GM12873 (cell line): Measurements from ENCODE around the gene CAPN13.

ENCODE experiments used
- TF ChIP-seq, protein P1 (sequence below): IDR thresholded peaks from 2 replicates; pipeline ENCODE4 v1.5.1; 2012; ENCODE audit warnings: low read depth, mild to moderate bottlenecking, moderate library complexity, low read length, control low read depth; ENCODE audit not compliant: insufficient read depth; ENCODE audit errors: missing control alignments

Gene CAPN13

DNA sequence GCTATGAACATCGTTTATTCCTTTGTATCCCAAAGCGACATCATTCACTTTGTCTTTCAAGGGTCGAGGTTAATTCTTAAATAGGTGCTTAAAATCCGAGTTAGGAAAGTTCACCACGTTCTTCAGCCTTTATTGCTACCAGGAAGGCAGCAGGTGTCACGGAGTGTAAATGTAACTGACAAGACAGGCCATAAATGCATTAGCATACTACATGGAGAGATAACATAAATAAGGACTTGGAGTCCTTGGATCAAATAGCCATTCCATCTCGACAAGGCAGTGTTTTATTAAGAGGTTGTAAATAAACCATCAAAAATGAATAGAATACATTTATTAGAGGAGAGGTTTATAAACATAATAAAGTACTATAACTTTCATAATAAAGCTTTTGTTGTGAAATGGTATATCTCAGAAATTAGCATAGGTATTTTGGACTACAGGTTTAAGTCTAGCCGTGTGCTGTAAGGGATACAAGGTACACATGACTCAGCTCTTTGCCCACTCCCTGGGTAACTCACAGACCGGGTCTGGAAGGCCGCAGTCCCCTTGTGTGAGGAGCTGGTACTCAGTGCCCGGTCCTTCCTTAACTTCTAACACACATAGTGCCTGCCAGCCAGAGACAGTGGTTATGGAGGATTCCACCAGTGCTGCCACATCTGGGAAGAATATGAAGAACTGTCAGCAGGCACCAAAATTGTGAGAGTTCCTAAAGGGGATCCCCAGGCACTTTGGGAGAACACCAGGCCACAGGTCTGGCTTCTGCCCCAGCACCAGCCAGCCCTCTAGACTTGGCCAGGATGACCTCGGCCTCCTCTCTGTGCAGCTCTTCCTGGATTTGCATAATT lies 29.4 kb downstream of the CAPN13 start:
- TF ChIP-seq, protein P1, sequence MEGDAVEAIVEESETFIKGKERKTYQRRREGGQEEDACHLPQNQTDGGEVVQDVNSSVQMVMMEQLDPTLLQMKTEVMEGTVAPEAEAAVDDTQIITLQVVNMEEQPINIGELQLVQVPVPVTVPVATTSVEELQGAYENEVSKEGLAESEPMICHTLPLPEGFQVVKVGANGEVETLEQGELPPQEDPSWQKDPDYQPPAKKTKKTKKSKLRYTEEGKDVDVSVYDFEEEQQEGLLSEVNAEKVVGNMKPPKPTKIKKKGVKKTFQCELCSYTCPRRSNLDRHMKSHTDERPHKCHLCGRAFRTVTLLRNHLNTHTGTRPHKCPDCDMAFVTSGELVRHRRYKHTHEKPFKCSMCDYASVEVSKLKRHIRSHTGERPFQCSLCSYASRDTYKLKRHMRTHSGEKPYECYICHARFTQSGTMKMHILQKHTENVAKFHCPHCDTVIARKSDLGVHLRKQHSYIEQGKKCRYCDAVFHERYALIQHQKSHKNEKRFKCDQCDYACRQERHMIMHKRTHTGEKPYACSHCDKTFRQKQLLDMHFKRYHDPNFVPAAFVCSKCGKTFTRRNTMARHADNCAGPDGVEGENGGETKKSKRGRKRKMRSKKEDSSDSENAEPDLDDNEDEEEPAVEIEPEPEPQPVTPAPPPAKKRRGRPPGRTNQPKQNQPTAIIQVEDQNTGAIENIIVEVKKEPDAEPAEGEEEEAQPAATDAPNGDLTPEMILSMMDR = no peak

DNA sequence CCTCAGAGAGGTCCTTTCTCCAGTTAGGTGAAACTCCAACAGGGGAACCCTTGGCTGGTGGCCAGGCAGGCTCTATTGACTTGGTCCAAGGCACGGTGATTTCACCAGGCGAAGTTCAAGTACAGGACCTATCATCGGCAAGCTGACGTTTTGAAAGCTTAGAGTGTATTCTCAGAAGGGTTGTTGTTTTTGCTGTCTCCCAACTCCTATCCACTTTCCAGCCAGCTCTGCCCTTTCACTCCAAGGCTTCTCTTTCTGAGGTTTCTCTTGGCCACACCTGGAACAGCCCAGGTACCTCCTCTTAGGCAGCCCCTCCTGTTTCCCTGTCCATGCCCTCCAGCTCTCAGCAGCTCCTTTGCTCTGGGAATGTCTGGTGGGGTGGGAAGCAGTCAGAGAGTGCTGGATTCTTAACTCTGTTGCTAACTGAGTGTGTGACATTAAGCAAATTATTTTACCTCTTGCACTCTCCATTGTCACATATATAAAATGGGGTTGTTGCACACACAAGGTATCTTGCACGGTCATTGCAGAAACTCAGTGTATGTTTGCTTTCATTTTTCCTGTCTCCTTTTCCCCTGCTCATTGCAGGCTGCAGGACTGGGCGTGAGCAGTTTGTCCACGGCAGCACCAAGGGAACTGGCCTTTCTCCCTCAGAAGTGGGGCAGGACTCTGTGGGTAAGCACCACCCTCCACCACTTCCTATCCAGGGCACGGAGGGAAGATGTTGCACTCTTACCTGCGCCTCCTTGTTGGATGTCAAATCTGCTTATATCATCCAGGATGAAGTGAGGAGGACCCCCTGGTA lies 30.2 kb downstream of the CAPN13 start:
- TF ChIP-seq, protein P1 = no peak

DNA sequence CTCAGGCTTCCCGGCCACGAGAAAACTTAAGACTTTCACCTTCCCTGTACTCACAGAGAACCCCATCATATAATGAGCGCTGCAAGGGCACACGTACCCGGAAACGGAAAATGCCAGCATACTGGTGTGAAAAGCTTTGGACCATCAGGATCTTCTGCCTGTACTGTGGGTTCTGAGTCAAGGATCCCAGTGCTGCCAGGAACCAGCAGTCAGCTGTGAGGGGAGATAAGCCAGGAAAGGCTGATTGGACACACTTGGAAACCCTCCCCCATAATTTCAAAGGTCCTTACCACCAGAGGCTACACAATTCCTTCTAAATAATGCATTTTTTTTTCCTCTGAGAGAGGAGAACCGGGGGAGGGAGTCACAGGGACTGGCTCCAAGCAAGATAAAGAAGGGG lies 31.4 kb downstream of the CAPN13 start:
- TF ChIP-seq, protein P1 = no peak

DNA sequence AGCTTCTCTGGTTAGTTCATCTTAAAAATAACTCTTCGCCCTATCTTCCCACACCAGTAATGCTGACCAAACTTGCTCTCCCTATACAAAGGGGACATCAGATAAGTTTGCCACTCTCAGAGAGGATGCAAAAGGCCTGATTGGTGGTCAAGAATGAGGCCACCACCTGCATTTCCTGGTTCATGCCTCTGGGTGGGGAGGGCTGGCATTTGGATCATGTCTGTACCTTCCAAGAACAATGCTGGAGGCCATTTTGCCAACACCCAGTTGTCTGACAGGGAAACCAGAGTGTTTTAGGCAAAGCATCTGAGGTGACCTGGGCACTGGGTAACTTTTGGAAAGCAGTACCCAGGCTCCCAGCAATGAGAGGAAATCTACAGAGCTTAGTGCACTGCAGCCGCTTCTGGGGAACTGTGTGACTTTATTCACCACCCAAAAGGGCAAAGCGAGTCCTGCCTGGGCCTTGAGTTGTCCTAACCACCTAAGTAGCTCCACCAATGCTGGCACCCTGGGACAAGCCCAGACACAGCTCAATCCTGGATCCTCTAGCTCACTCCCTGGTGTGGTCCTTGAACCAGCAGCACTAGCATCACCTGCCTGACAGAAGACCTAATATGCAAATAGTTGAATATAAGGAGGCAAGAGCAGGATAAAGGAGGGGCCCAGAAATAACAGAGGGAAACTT lies 35.1 kb downstream of the CAPN13 start:
- TF ChIP-seq, protein P1 = no peak

DNA sequence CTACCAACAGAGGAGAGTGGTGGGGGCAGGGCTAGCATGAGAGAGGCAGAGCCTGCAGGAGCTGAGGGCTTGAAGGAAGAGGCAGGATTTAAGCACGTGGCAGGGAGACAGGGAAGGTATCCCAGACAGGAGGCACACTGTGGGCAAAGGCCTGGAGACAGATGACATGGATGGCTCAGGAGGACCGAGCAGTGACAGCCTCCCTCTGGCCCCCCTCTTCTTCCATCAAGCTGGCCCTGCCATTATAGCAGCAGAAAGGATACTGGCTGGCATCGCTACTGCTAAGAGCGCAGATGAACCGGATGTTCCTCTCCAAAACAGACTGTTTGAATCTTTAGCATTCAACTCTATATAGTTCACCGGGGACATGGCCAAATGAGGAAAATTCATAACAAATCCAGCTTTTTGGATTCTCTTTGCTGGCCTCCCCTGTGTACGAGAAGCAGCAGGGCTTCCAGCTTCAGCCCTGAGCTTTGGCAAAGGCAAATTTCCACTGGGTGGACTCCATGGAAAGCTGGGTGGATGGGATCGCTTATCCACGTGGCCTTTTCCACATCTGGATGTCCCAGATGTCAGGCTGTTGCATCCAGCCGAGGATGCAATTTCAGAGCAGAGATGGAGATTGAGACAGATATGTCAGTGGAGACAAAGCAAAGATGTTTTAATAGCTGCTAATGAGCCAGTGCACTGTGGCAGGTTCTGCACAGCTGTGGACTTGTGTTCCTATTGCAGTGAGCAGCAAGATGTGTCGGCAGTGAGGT lies 36.2 kb downstream of the CAPN13 start:
- TF ChIP-seq, protein P1 = no peak

DNA sequence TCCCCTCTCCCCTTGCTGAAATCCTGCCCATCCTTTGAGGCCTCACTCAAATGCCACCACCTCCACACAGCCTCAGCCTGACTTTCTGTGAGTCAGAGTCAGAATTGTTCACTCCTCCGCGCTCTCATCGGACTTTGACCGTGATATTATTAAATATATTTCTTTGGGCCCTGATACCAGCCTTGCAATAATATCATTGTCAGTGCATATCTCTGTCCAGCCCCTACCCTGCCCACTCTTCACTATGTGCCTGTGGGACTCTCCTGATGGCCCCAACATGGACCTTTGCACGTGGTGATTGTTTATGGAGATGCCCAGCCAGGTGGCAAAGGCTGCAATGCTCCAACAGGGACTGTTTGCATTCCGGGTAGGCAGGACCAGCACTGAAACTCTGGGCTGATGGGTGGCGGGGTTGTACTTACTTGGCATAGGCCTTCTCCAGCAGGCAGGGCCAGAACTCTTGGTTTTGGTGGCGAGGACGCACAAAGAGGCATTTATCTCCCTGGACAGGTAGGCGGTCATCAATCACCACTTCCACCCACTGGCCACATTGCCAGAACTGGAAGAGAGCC lies 37.3 kb downstream of the CAPN13 start:
- TF ChIP-seq, protein P1 = no peak
